GM18868 (cell line): Measurements from ENCODE around the gene ASB4.
"Not testable (repeated sequence)": the region's sequence is repeated elsewhere in the genome, so short reads cannot be mapped to it uniquely, and the experiment has no call there.

Experiments
- ATAC-seq: cut with Tn5 transposase; IDR thresholded peaks from one replicate; pipeline ENCODE4 v1.9.1; 2021; ENCODE audit warnings: mild to moderate bottlenecking, moderate library complexity; ENCODE audit not compliant: unreplicated experiment

ASB4 gene

DNA sequence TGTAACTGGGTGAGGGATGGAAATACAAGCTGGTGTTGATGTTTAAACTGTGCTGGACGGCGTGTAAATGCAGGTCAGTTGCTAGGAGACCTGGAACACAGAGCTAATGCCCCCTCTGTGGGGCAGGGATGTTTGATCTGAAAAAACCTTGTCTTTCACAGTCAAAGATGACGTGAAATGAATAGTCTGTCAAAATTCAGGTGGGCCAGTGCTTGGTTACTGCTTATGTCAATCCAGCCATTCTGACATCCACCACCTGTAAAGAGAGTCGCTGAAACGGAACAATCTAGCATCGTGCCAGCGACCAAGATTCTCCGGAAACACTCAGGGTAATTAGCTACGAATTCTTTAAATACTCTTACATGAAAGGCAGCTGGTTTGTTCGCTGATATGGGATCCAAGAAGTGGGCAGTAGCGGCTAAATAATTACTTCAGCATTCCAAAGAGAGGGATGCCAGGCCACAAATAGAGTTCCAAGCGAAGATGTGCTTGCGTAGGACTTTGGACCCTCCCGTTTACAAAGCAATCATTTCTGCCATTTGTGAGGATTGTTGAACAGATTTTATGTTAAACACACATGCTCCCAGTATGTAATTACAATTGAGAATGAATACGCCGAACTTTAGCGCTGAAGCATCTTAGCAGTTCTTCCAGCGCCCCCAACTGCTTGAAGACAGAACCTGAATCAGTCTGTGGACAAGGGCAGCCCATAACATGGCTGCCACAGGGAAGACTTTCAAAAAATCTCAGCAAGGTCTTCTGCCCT, 7.3 kb upstream of the ASB4 start:
- no peak for ATAC-seq

- peak; percentile 81 for ATAC-seq
Observed at GRCh38 chr7:95479992-95480624, 5.6 kb upstream of the ASB4 start.

DNA sequence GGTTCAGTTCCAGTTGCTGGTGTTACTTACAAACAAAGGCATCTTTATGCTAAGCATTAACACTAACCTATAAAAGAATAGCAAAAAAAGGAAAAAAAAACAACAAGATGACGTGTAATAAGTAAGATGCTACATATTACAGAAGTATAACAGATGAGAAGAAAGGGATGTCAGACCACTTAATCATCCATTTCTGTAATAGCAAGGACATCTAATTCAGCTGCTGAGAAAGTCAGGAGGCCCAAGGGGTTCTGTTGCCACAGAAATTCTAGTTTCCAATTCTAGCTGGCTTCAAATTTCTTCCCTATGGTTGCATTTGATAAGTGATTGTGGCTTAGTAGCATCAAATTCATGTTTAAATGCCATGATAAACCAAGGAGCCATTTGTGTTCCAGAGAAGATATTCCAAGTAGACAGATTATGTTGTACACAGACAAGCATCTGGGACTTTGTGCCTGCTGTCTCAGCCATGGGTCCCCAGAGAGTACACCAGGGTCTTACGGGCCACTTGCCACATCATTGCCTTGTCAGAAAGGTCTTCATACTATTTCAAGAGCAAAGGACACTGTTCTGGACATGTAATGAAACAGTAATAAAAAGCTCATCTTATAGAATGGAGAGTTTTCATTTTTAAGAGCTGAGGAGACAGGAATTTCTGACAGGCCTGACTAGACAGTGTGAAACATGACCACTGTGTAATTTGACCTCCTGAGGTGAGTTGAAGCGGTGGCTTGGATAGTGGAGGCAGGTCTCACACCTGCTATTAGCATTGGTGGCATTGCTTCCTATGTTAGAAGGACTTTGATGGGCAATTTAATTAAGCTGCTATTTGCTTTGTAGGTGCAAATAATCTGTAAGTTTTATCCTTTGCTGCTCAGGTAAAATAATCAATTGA, 4.2 kb upstream of the ASB4 start:
- no peak for ATAC-seq

- ATAC-seq, result no peak
Observed at GRCh38 chr7:95482424-95482823, 3.3 kb upstream of the ASB4 start.

DNA sequence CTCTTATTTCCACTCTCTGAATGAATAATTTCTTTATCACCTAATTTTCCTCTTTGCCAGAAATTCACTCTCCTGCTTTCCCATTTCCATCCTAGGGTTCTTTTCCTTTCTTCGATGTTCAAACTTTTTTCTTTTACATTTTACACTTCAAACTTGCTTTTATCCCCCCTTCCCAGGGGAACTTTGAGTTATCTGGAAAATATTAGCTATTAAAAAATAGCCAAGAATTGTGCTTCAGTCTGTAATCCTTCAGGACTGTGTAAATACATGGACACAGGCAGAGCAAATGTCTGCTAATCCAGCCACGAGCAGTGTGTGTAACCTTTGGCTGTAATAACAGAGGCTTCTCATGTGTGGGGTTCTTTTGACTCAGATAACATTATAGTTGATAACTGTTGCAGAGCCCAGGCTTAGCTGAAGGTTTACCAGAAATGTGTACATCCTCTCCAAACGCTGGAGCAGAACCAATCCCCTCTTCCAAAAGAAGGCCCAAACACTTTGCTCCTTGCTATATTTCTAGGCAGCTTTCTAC, 4.6 kb downstream of the ASB4 start:
- no peak for ATAC-seq

GRCh38 chr7:95491201-95491600, 5.5 kb downstream of the ASB4 start:
- ATAC-seq, result no peak

- ATAC-seq, result no peak
Observed at GRCh38 chr7:95491634-95492314, 6.0 kb downstream of the ASB4 start.

- no peak for ATAC-seq
Observed at GRCh38 chr7:95493247-95493646, 7.5 kb downstream of the ASB4 start.

GRCh38 chr7:95493844-95494243, 8.1 kb downstream of the ASB4 start:
- no peak for ATAC-seq

- peak; percentile 78 for ATAC-seq
Observed at GRCh38 chr7:95501261-95501832, 15.6 kb downstream of the ASB4 start.

DNA sequence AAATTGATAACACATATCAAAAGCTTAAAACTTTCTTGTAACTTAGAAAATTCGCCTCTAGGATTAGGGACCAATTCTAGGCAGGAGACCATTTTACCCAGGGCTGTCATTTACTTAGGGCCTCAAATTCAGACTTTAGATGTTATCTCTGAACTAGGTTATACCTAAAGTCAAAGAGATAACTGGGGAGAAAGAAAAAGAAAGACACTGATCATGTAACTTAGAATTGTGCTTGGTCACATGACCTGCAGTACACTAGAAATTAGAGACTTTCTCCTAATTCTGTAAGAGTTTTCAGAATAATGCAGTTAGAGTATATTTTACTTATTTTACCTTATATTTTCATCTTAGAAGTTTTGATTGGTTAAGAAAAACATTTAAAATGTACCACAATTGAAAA, 16.7 kb downstream of the ASB4 start:
- ATAC-seq, result no peak

DNA sequence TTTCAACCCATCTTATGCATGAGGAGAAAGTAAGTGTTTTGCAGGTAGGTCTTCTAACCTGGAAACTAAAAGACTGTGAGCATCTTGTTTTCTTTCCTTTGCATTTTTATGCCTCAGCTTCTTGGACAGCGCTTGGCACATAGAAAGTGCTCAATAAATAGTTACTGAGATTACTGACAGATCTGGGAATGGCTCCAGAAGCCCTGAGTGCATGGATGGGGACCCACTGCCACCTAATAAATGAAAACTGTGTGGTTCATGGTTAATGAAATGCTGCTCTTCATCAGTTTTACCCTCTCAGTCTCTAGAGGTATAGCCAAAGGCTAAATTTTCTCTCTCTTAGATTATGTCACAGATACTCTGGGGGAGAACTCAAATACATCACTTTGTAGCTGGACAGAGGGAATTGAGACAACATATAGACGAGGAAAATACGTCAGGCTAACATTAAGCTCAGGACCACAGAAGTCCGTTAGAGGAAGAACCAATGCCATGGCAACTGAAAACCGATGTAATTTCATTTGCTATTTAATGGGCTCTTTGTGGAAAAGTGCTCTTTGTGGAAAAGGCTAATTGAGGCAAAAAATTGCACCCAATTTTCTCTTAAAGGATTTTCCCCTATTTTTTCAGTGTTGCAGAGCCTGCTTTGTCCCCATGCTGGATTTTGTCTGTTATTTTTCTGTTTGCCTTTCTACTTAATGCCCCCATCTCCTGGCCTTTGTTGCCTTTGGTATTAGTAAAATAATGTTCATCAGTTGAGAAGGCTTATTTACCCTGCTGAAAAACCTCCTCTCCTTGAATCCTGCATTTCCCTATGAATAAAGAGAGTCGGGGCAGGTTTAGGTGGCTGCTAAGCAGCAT, 17.8 kb downstream of the ASB4 start:
- no peak for ATAC-seq

- ATAC-seq, result not testable (repeated sequence)
Observed at GRCh38 chr7:95504132-95504588, 18.4 kb downstream of the ASB4 start.

GRCh38 chr7:95508780-95509179, 23.0 kb downstream of the ASB4 start:
- peak; percentile 33 for ATAC-seq

- peak; percentile 63 for ATAC-seq
Observed at GRCh38 chr7:95509199-95509598, 23.5 kb downstream of the ASB4 start.

DNA sequence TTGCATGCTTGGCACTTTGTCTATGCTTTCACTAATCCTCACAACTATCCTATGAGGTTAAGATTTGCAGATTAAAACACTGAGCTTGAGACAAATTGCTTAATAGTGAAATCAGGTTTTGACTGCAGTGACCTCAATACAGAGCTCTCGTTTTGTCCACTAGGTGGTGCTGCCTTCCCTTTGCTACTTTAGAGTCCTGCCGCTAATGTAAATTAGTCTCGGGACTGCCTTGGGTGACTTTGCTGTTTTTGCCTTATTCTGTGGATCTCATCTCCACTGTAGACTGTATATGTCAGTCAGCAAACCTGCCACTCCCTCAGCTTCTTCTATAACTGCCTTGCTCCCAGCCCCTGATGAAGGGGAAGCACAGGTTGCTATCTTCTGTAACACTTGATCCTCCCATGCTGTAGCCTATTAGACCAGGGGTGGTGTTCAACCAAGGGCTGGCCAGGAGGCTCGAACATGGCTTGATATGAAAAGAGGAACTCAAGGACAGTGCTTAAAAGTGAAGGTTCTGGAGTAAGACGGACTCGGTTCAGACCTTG, 26.0 kb downstream of the ASB4 start:
- ATAC-seq, result peak; percentile 78

- peak; percentile 62 for ATAC-seq
Observed at GRCh38 chr7:95517458-95517857, 31.7 kb downstream of the ASB4 start.

DNA sequence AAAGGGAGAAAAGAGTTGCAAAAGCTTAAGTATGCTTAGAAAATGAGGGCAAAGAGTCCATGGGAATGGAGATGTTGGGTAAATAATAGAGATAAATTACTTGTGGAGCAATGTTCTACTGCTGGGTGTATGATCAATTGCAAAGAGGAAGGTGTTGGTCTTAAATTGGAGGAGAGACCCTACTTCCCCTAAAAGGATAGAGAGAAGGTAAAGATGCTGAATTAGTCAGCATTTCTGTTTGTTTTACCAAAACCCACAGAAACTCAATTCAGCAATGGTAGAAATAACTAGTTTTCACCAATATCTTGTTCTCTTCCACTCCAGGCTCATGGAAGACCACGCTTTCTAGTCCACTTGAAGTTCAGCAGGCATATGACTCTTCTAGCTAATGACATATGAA, 32.1 kb downstream of the ASB4 start:
- peak; percentile 44 for ATAC-seq

- ATAC-seq, result no peak
Observed at GRCh38 chr7:95520136-95520535, 34.4 kb downstream of the ASB4 start.
